ENCODE measurements around the gene BATF.

- TF ChIP-seq CTCF (IDR thresholded peaks at IDR 0.05; ENCODE audit: poor library complexity) (no peak), EZH2phosphoT487 (IDR thresholded peaks at IDR 0.05; ENCODE audit: low read depth, severe bottlenecking, unreplicated experiment) (no peak)
Observed at GRCh38 chr14:75515629-75515996, 6.7 kb upstream of the BATF start.
